HG02588 (cell line): ENCODE results near the gene FAM193A.
"Not testable (repeated sequence)": the region's sequence is repeated elsewhere in the genome, so short reads cannot be mapped to it uniquely, and the experiment has no call there.

Experiments
- ATAC-seq: cut with Tn5 transposase; IDR thresholded peaks from one replicate; pipeline ENCODE4 v1.9.1; 2021; ENCODE audit warnings: mild to moderate bottlenecking, moderate library complexity; ENCODE audit not compliant: unreplicated experiment

Gene FAM193A

GRCh38 chr4:2647403-2648158 is 111.1 kb downstream of the FAM193A start:
- ATAC-seq: no peak

DNA sequence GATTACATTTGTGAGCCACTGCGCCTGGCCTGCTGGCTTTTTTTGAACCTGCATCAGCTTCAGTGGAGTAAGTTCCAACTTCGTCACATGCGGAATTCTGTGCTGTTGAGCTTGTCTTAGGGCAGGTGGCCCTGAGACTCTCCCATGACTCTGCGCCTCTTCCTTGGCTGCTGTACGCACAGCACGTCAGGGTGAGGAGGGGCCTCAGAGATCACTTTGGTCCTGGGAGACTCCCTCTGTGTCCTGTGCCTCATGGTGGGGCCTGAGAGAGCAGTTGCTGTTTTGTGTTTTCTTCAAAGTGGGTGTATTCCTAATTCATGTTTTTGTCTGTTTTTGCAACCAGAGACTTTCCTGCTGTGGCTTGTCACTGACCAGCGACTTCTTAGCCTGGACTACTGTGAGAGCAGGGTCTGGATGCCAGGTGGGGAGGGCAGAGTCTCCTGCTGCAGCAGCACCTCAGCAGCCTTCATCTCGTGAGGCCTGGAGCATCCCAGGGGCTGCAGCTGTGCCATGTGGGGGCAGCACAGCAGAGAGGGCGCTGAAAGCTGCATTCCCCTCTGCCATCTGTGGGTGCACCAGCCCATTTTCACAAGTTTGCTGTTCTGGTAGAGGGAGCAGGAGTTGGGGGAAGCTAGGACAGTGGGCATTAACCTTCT is 111.8 kb downstream of the FAM193A start:
- no peak for ATAC-seq

- no peak for ATAC-seq
Observed at GRCh38 chr4:2649604-2650114, 113.2 kb downstream of the FAM193A start.

GRCh38 chr4:2650276-2650675 is 113.8 kb downstream of the FAM193A start:
- ATAC-seq: no peak

DNA sequence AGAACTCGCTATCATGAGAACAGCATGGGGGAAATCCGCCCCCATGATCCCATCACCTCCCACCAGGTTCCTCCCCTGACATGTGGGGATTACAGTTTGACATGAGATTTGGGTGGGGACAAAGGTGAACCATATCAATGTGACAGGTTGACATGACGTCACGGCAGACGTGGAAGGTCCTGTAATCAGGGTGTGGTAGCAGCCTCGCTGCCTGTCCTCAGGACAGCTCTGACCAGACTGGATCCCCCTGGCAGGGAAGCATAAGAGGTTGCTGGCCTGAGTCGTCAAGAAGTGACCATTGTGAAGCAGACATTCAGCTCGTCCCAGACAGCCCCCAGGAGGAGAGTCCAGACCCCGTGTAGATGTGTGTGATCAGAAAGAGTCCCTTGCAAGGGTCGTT is 115.1 kb downstream of the FAM193A start:
- ATAC-seq: no peak

- no peak for ATAC-seq
Observed at GRCh38 chr4:2651998-2652397, 115.6 kb downstream of the FAM193A start.

GRCh38 chr4:2652415-2653160 is 116.1 kb downstream of the FAM193A start:
- ATAC-seq: no peak

DNA sequence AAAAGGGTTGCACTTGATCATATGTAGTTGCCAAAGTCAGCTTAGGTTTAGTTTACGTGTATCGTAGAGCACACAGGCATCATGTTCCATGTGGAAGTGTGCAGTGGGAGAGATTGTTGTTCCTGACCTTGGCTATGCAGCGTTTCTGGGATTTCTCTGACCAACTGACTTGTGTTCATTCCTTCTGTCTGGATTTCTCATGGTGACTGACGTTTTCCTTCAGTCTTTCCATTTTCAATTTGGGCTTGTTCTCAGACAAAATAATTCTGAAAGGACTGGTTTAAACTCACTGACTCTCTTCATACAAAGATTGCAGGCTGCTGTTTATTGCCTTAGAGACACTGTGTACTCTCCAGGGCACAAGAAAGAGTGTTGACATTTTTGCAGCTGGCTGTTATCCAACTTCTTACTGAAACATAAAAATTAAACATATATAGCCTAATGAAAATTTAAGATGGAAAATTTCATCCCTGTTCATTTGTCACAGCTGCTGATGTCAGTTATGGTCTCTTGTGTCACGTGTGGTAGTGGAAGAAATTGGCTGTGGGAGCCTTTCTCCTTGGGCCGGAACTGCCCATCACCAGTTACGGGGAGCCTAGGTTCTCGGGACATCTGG is 124.3 kb downstream of the FAM193A start:
- ATAC-seq: no peak

- ATAC-seq: no peak
Observed at GRCh38 chr4:2662598-2662997, 126.2 kb downstream of the FAM193A start.

- ATAC-seq: no peak
Observed at GRCh38 chr4:2663275-2663674, 126.8 kb downstream of the FAM193A start.

GRCh38 chr4:2666722-2667247 is 130.3 kb downstream of the FAM193A start:
- ATAC-seq: no peak

GRCh38 chr4:2667428-2667827 is 131.0 kb downstream of the FAM193A start:
- no peak for ATAC-seq

DNA sequence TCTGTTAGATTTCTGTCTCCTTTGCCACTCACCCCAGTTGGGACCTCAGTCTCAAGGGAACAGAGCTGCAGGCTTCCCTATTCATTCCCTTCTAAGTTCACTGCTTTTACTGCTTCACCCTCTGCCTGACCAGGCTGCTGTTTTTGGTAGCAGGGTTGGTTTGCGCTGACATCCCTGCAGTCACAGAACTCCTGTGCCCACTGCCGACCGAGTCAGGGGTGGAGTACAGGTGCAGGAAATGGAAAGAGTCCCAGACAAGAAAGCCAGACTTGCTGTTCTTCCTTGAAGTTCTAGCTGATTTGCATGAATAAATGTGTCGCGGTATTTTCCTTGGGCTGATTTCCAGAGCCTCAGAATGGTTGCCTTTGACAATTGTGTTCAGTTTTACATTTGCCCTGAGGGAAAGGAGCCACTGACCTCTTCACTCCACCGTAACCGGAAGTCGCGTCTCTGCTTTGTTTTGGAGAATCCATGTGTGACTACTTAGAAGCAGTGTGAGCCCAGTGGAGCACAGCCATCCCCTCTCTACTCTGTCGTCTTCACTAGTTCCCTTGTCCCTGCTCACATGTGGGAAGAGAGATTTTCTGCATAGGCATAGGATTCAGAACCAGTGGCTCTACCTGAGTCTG is 134.9 kb downstream of the FAM193A start:
- no peak for ATAC-seq

DNA sequence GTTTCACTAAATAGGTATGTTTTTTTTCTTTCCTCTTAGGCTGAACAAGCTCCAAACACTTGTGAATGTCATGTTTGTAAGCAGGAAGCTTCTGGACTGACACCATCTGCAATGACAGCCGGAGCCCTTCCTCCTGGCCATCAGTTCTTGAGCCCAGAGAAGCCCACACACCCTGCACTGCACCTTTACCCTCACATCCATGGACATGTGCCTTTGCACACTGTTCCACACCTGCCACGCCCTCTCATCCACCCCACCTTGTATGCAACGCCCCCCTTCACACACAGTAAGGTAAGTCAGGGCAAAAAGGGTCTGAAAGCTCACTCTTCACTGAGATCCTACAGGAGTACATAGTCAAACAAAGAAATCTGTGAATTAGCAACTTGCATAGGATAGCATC is 135.6 kb downstream of the FAM193A start:
- ATAC-seq: no peak

DNA sequence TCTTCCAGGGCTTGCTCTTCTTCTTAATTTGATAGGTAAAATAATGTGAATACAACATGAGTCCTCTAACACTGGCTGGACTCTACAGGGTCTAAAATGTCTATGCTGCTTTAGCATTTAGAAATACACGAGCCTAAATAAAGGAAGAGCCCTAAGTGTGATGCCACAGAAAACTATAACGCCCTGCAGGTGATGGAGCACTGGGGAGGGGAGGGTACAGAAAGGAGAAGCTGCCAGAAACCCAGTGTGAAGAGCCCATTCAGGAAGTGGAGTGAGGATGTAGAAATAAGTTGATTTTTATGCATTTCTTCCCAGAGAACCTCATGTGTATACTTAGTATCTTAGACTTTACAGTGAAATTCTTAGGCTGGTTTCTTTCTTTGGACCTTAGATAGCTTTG is 136.3 kb downstream of the FAM193A start:
- ATAC-seq: no peak

DNA sequence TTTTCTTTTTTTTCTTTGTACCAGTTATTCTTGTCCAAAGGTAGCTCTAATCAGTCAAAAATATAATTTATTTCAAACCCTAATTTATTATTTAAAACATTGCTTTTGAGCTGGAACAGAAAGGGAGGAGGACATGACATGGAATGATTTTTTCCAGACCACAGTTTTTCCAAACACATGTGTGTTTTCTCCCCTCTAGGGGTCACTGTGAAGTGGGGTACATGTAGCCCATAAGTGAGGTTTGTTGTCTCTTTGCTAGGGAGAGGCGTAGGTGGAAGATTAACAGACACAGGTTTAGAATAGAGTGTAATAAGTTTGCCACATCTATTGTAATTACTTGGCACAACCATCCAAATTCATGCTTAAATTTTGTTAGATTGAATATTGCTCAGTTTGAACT is 136.7 kb downstream of the FAM193A start:
- ATAC-seq: no peak

GRCh38 chr4:2679762-2680161 is 143.3 kb downstream of the FAM193A start:
- not testable (repeated sequence) for ATAC-seq

- no peak for ATAC-seq
Observed at GRCh38 chr4:2684486-2684885, 148.0 kb downstream of the FAM193A start.

GRCh38 chr4:2685541-2685940 is 149.1 kb downstream of the FAM193A start:
- no peak for ATAC-seq
